ENCODE data around the gene LHFPL2. TPM values are rescaled to one million over a fixed set of nuclear protein-coding genes. Genes with fewer than 3 reads are reported as not detected.

Gene LHFPL2
- total and polyA plus RNA-seq, 4 donors, result 6.5 to 49.4 (median 47.7) TPM

- peaks cover 2 to 27% (median 10%) of the 10 kb centered on the region in 4 donors for H3K36me3 ChIP-seq (ENCODE audit: control insufficient read depth in 4 of 4, insufficient read depth in 4 of 4, low read length in 4 of 4)
- H3K9me3 ChIP-seq (ENCODE audit: control insufficient read depth in 4 of 4, insufficient read depth in 3 of 4, low read length in 3 of 4), result no peaks in the 10 kb centered on the region
- no peak overlapping the region for H3K9ac ChIP-seq (ENCODE audit: insufficient read depth in 1 of 2, low read length in 2 of 2)
- no peak overlapping the region for H3K27ac ChIP-seq (ENCODE audit: low read depth in 1 of 2, low read length in 1 of 2)
- ATAC-seq (ENCODE audit: insufficient read depth, low FRiP score) (no peak), DNase-seq (no peak)
- H3K4me1 ChIP-seq (ENCODE audit: control insufficient read depth in 5 of 5, insufficient read depth in 5 of 5, low read length in 5 of 5), result peaks cover 0 to 9% (median 0%) of the 10 kb centered on the region in 5 donors
- no peaks in the 10 kb centered on the region for H3K27me3 ChIP-seq (ENCODE audit: control insufficient read depth in 3 of 3, insufficient read depth in 3 of 3, low read length in 2 of 3)
- no peak for TF ChIP-seq CTCF (IDR thresholded peaks at IDR 0.05; ENCODE audit: control extremely low read depth, extremely low read depth)
- WGBS, 2 donors, result 88 to 97% methylated on average over 1 of the region's 1 CpG
- H3K4me3 ChIP-seq, result no peak overlapping the region
Measured at GRCh38 chr5:78482948-78483347, 165.6 kb downstream of the LHFPL2 start.

GRCh38 chr5:78476795-78477194 is 171.8 kb downstream of the LHFPL2 start:
- WGBS, 2 donors, result 94% methylated on average over 1 of the region's 1 CpG

DNA sequence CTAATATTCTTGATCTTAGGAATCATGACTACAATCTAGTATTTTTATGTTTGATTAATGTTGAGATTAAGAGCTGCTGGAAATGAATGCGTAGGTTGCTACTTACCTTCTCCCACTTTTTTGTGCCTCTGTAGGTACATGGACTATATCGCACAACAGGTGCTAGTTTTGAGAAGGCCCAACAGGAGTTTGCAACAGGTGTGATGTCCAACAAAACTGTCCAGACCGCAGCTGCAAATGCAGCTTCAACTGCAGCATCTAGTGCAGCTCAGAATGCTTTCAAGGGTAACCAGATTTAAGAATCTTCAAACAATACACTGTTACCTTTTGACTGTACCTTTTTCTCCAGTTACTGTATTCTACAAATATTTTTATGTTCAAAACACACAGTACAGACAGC is 173.2 kb downstream of the LHFPL2 start:
- 93 to 96% methylated on average over 3 of the region's 3 CpGs for WGBS, 2 donors
- no peak for DNase-seq
- Histone ChIP-seq H3K27me3 (ENCODE audit: control insufficient read depth in 3 of 3, insufficient read depth in 3 of 3, low read length in 2 of 3) (no peaks in the 10 kb centered on the region), H3K4me1 (ENCODE audit: control insufficient read depth in 5 of 5, insufficient read depth in 5 of 5, low read length in 5 of 5) (no peaks in the 10 kb centered on the region), H3K27ac (ENCODE audit: low read depth in 1 of 2, low read length in 1 of 2) (no peak overlapping the region), H3K9ac (ENCODE audit: insufficient read depth in 1 of 2, low read length in 2 of 2) (no peak overlapping the region), H3K36me3 (ENCODE audit: control insufficient read depth in 4 of 4, insufficient read depth in 4 of 4, low read length in 4 of 4) (peaks cover 0 to 9% (median 1%) of the 10 kb centered on the region in 4 donors), H3K9me3 (ENCODE audit: control insufficient read depth in 4 of 4, insufficient read depth in 3 of 4, low read length in 3 of 4) (no peaks in the 10 kb centered on the region), H3K4me3 (no peak overlapping the region)
- no peak for TF ChIP-seq CTCF (IDR thresholded peaks at IDR 0.05; ENCODE audit: control extremely low read depth, extremely low read depth)
- ATAC-seq (ENCODE audit: insufficient read depth, low FRiP score), result no peak

More at GRCh38 chr5:78476795-78477194, 171.8 kb downstream of the LHFPL2 start:
- no peak for ATAC-seq (ENCODE audit: insufficient read depth, low FRiP score)
- no peak for TF ChIP-seq CTCF (IDR thresholded peaks at IDR 0.05; ENCODE audit: control extremely low read depth, extremely low read depth)
- Histone ChIP-seq H3K4me1 (ENCODE audit: control insufficient read depth in 5 of 5, insufficient read depth in 5 of 5, low read length in 5 of 5) (peaks cover 0 to 1% (median 0%) of the 10 kb centered on the region in 5 donors), H3K27ac (ENCODE audit: low read depth in 1 of 2, low read length in 1 of 2) (no peak overlapping the region), H3K36me3 (ENCODE audit: control insufficient read depth in 4 of 4, insufficient read depth in 4 of 4, low read length in 4 of 4) (peaks cover 0 to 10% (median 2%) of the 10 kb centered on the region in 4 donors), H3K4me3 (no peak overlapping the region), H3K9me3 (ENCODE audit: control insufficient read depth in 4 of 4, insufficient read depth in 3 of 4, low read length in 3 of 4) (no peaks in the 10 kb centered on the region), H3K9ac (ENCODE audit: insufficient read depth in 1 of 2, low read length in 2 of 2) (no peak overlapping the region), H3K27me3 (ENCODE audit: control insufficient read depth in 3 of 3, insufficient read depth in 3 of 3, low read length in 2 of 3) (no peaks in the 10 kb centered on the region)
- DNase-seq, result no peak

GRCh38 chr5:78473751-78474150 is 174.8 kb downstream of the LHFPL2 start:
- Histone ChIP-seq H3K4me1 (ENCODE audit: control insufficient read depth in 5 of 5, insufficient read depth in 5 of 5, low read length in 5 of 5) (no peaks in the 10 kb centered on the region), H3K9ac (ENCODE audit: insufficient read depth in 1 of 2, low read length in 2 of 2) (no peak overlapping the region), H3K4me3 (no peak overlapping the region), H3K27ac (ENCODE audit: low read depth in 1 of 2, low read length in 1 of 2) (no peak overlapping the region), H3K9me3 (ENCODE audit: control insufficient read depth in 4 of 4, insufficient read depth in 3 of 4, low read length in 3 of 4) (no peaks in the 10 kb centered on the region), H3K36me3 (ENCODE audit: control insufficient read depth in 4 of 4, insufficient read depth in 4 of 4, low read length in 4 of 4) (peaks cover 0 to 6% (median 1%) of the 10 kb centered on the region in 4 donors), H3K27me3 (ENCODE audit: control insufficient read depth in 3 of 3, insufficient read depth in 3 of 3, low read length in 2 of 3) (no peaks in the 10 kb centered on the region)
- TF ChIP-seq CTCF (IDR thresholded peaks at IDR 0.05; ENCODE audit: control extremely low read depth, extremely low read depth), result no peak
- DNase-seq (no peak), ATAC-seq (ENCODE audit: insufficient read depth, low FRiP score) (no peak)
- 97 to 100% methylated on average over 1 of the region's 1 CpG for WGBS, 2 donors
